OCI-LY3 (cell line): ENCODE results near the gene SNX24.

Source experiments
- EZH2phosphoT487 ChIP-seq: fragments of 200-600 bp; shearing (Covaris generic); IDR thresholded peaks from 2 replicates; pipeline ENCODE4 v1.6.1; 2018; ENCODE audit warnings: antibody characterized with exemption, mixed run types, low read depth
- TF ChIP-seq, protein P1 (sequence below): fragments of 200-600, 300-600 bp; sonication (generic); IDR thresholded peaks from 2 replicates; pipeline ENCODE4 v1.5.1; 2014; ENCODE audit warnings: antibody characterized with exemption, low read length, low read depth

DNA sequence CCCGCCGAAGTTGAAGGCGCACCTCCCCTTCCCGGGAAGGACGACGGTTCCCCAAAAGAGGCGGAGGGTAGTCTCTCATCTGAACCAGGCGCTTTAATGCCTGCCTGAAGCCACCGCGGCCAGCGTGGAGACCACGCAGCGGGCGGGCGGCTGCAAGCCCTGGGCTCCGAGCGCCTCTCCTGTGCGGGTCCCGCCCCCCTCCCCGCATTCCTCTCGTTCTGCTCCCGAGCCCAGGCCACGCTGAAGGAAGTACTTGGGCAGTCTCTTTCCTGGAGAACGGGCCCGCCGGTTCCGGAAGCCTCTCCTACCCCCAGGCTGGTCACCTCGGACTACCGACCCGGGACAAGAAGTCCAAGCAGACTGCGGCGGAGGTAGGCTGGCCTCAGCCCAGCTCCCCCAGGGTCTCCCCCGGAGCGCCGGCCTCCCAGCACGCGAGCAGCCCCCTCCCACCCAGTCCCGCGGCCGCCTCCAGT, 190.5 kb downstream of the SNX24 start:
- TF ChIP-seq, protein P1, sequence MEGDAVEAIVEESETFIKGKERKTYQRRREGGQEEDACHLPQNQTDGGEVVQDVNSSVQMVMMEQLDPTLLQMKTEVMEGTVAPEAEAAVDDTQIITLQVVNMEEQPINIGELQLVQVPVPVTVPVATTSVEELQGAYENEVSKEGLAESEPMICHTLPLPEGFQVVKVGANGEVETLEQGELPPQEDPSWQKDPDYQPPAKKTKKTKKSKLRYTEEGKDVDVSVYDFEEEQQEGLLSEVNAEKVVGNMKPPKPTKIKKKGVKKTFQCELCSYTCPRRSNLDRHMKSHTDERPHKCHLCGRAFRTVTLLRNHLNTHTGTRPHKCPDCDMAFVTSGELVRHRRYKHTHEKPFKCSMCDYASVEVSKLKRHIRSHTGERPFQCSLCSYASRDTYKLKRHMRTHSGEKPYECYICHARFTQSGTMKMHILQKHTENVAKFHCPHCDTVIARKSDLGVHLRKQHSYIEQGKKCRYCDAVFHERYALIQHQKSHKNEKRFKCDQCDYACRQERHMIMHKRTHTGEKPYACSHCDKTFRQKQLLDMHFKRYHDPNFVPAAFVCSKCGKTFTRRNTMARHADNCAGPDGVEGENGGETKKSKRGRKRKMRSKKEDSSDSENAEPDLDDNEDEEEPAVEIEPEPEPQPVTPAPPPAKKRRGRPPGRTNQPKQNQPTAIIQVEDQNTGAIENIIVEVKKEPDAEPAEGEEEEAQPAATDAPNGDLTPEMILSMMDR = no peak
- TF ChIP-seq EZH2phosphoT487 = no peak
